ENCODE data around the gene GBE1. TPM values are rescaled to one million over a fixed set of nuclear protein-coding genes. Genes with fewer than 3 reads are reported as not detected.

The GBE1 gene
- total RNA-seq, 1 donor from 2014 or later = 39.2 TPM

GRCh38 chr3:81492040-81492439, 269.4 kb downstream of the GBE1 start:
- DNase-seq (ENCODE audit: extremely low spot score, unreplicated experiment) = no peak
- no peak for TF ChIP-seq CTCF (IDR thresholded peaks at IDR 0.05)
- peak overlapping the region; percentile 75 for H3K27ac Mint-ChIP-seq (ENCODE audit: unreplicated experiment)

GRCh38 chr3:81490541-81491288, 270.7 kb downstream of the GBE1 start:
- Mint-ChIP-seq H3K27me3 (ENCODE audit: unreplicated experiment) (no peaks in the 10 kb centered on the region), H3K4me3 (ENCODE audit: unreplicated experiment) (no peak overlapping the region), H3K4me1 (ENCODE audit: unreplicated experiment) (peaks cover 15% of the 10 kb centered on the region), H3K27ac (ENCODE audit: unreplicated experiment) (no peak overlapping the region), H3K9me3 (ENCODE audit: unreplicated experiment) (no peaks in the 10 kb centered on the region), H3K36me3 (ENCODE audit: unreplicated experiment) (peaks cover 6% of the 10 kb centered on the region)
- peak; percentile 85 for DNase-seq (ENCODE audit: extremely low spot score, unreplicated experiment)
- TF ChIP-seq CTCF (IDR thresholded peaks at IDR 0.05) = peak; percentile 77

More at GRCh38 chr3:81492040-81492439, 269.4 kb downstream of the GBE1 start:
- Mint-ChIP-seq H3K4me1 (ENCODE audit: unreplicated experiment) (peaks cover 13% of the 10 kb centered on the region), H3K36me3 (ENCODE audit: unreplicated experiment) (peaks cover 5% of the 10 kb centered on the region), H3K27me3 (ENCODE audit: unreplicated experiment) (no peaks in the 10 kb centered on the region), H3K9me3 (ENCODE audit: unreplicated experiment) (no peaks in the 10 kb centered on the region), H3K4me3 (ENCODE audit: unreplicated experiment) (no peak overlapping the region)

GRCh38 chr3:81485444-81485865, 276.0 kb downstream of the GBE1 start:
- H3K4me3 Mint-ChIP-seq (ENCODE audit: unreplicated experiment) = no peak overlapping the region
- H3K27ac Mint-ChIP-seq (ENCODE audit: unreplicated experiment) = peak overlapping the region; percentile 18
- no peaks in the 10 kb centered on the region for H3K27me3 Mint-ChIP-seq (ENCODE audit: unreplicated experiment)
- peaks cover 6% of the 10 kb centered on the region for H3K36me3 Mint-ChIP-seq (ENCODE audit: unreplicated experiment)
- no peak for DNase-seq (ENCODE audit: extremely low spot score, unreplicated experiment)
- peaks cover 8% of the 10 kb centered on the region for H3K4me1 Mint-ChIP-seq (ENCODE audit: unreplicated experiment)
- no peak for TF ChIP-seq CTCF (IDR thresholded peaks at IDR 0.05)
- no peaks in the 10 kb centered on the region for H3K9me3 Mint-ChIP-seq (ENCODE audit: unreplicated experiment)

- Mint-ChIP-seq H3K27ac (ENCODE audit: unreplicated experiment) (no peak overlapping the region), H3K4me3 (ENCODE audit: unreplicated experiment) (no peak overlapping the region)
- DNase-seq (ENCODE audit: extremely low spot score, unreplicated experiment) = no peak
Measured at GRCh38 chr3:81484520-81484919, 276.9 kb downstream of the GBE1 start.

More at GRCh38 chr3:81484520-81484919, 276.9 kb downstream of the GBE1 start:
- Mint-ChIP-seq H3K4me1 (ENCODE audit: unreplicated experiment) (peaks cover 8% of the 10 kb centered on the region), H3K9me3 (ENCODE audit: unreplicated experiment) (no peaks in the 10 kb centered on the region), H3K36me3 (ENCODE audit: unreplicated experiment) (peaks cover 6% of the 10 kb centered on the region), H3K27me3 (ENCODE audit: unreplicated experiment) (no peaks in the 10 kb centered on the region)
- no peak for TF ChIP-seq CTCF (IDR thresholded peaks at IDR 0.05)
